HepG2 (cell line): Measurements from ENCODE around the gene KMT2A. TPM values are rescaled to one million over a fixed set of nuclear protein-coding genes. Genes with fewer than 3 reads are reported as not detected.

ENCODE experiments used
- ATF7 ChIP-seq, 2 experiments: fragments of 450-650 bp in 1 of 2; sonication (generic) in 1 of 2; formaldehyde crosslinking in 1 of 2; IDR thresholded peaks; 2 replicates each; pipeline versions ENCODE4 v1.4.0 to v1.6.1; 2016 to 2020; ENCODE audit warnings: antibody characterized with exemption in 1 of 2, mild to moderate bottlenecking in 1 of 2, missing genetic modification reagents in 1 of 2
- DPF2 ChIP-seq: sonication (generic); formaldehyde crosslinking; IDR thresholded peaks from 2 replicates; pipeline ENCODE4 v1.4.0; 2020; ENCODE audit warnings: mild to moderate bottlenecking, low read depth, missing genetic modification reagents, borderline replicate concordance
- RAD51 ChIP-seq: fragments of 450-650 bp; IDR thresholded peaks from 2 replicates; pipeline ENCODE4 v1.6.1; 2016; ENCODE audit warnings: borderline replicate concordance
- SAP130 ChIP-seq: IDR thresholded peaks from 2 replicates; pipeline ENCODE4 v1.6.1; 2016; ENCODE audit warnings: low read depth
- TIGD3 ChIP-seq: sonication (generic); formaldehyde crosslinking; IDR thresholded peaks from 2 replicates; pipeline ENCODE4 v1.5.1; 2020; ENCODE audit warnings: mild to moderate bottlenecking, missing genetic modification reagents, borderline replicate concordance
- USF2 ChIP-seq, 2 experiments: sonication (generic) in 1 of 2; formaldehyde crosslinking in 1 of 2; IDR thresholded peaks; 2 replicates each; pipeline versions ENCODE4 v1.5.1 to v1.6.1; 2011 to 2020; ENCODE audit warnings: borderline replicate concordance in 1 of 2, low read depth in 1 of 2, low read length in 1 of 2, mild to moderate bottlenecking in 1 of 2, missing genetic modification reagents in 1 of 2, moderate library complexity in 1 of 2
- ZNF318 ChIP-seq: sonication (generic); formaldehyde crosslinking; IDR thresholded peaks from 2 replicates; pipeline ENCODE4 v1.4.0; 2020; ENCODE audit warnings: mild to moderate bottlenecking, missing genetic modification reagents
- ZNF841 ChIP-seq: sonication (generic); formaldehyde crosslinking; IDR thresholded peaks from 2 replicates; pipeline ENCODE4 v1.8.1; 2023; ENCODE audit warnings: missing genetic modification reagents, borderline replicate concordance
- polyA plus RNA-seq, 8 experiments: library from polyadenylated mRNA; depleted of rRNA in 3 of 8; stranded (reverse) in 7 of 8; unstranded in 1 of 8; fragments of >200 nt; fragmentation: Illumina TruSeq in 4 of 8; extraction: Trizol in 4 of 8; gene quantifications; 2 replicates each; pipeline versions ENCODE4 v1.2.1 to v1.2.3, GENCODE V29; 2011 to 2016; ENCODE audit warnings: low read depth in 4 of 8, missing spikeins in 1 of 8, mixed read lengths in 1 of 8; ENCODE audit not compliant: insufficient read depth in 1 of 8
- total RNA-seq, 5 experiments: library from RNA; depleted of rRNA; stranded (reverse); fragments of >200 nt; fragmentation: Illumina TruSeq; extraction: Trizol; gene quantifications; 2 replicates each; pipeline ENCODE4 v1.2.3, GENCODE V29; 2016; ENCODE audit warnings: low read depth in 1 of 5
- TF ChIP-seq, protein P1 (sequence below): fragments of 450-650 bp; IDR thresholded peaks from 2 replicates; pipeline ENCODE4 v1.6.1; 2017; ENCODE audit warnings: mild to moderate bottlenecking
- TF ChIP-seq, protein P2 (sequence below): sonication (generic); formaldehyde crosslinking; IDR thresholded peaks from 2 replicates; pipeline ENCODE4 v1.4.0; 2020; ENCODE audit warnings: missing genetic modification reagents

The KMT2A gene
- total and polyA plus RNA-seq, 2 of the 13 experiments (the other 11 are each of a cell fraction or from before 2014, with no cell fraction given) = 12.4 to 20.0 TPM

GRCh38 chr11:118437208-118438125 lies 1.2 kb downstream of the KMT2A start (continued):
- TF ChIP-seq, protein P1, sequence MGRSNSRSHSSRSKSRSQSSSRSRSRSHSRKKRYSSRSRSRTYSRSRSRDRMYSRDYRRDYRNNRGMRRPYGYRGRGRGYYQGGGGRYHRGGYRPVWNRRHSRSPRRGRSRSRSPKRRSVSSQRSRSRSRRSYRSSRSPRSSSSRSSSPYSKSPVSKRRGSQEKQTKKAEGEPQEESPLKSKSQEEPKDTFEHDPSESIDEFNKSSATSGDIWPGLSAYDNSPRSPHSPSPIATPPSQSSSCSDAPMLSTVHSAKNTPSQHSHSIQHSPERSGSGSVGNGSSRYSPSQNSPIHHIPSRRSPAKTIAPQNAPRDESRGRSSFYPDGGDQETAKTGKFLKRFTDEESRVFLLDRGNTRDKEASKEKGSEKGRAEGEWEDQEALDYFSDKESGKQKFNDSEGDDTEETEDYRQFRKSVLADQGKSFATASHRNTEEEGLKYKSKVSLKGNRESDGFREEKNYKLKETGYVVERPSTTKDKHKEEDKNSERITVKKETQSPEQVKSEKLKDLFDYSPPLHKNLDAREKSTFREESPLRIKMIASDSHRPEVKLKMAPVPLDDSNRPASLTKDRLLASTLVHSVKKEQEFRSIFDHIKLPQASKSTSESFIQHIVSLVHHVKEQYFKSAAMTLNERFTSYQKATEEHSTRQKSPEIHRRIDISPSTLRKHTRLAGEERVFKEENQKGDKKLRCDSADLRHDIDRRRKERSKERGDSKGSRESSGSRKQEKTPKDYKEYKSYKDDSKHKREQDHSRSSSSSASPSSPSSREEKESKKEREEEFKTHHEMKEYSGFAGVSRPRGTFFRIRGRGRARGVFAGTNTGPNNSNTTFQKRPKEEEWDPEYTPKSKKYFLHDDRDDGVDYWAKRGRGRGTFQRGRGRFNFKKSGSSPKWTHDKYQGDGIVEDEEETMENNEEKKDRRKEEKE = no peak
- TF ChIP-seq, protein P2, sequence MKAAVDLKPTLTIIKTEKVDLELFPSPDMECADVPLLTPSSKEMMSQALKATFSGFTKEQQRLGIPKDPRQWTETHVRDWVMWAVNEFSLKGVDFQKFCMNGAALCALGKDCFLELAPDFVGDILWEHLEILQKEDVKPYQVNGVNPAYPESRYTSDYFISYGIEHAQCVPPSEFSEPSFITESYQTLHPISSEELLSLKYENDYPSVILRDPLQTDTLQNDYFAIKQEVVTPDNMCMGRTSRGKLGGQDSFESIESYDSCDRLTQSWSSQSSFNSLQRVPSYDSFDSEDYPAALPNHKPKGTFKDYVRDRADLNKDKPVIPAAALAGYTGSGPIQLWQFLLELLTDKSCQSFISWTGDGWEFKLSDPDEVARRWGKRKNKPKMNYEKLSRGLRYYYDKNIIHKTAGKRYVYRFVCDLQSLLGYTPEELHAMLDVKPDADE (CRISPR knock-in tag) = no peak
- TF ChIP-seq USF2 (IDR thresholded peaks at IDR 0.05; ENCODE audit: low read depth, low read length) = no peak
- TF ChIP-seq USF2 (CRISPR knock-in tag; IDR thresholded peaks at IDR 0.05; ENCODE audit: borderline replicate concordance) = no peak
- peak; percentile 60 for TF ChIP-seq SAP130
- TF ChIP-seq ATF7 (IDR thresholded peaks at IDR 0.05) = no peak
- TF ChIP-seq ATF7 (CRISPR knock-in tag; IDR thresholded peaks at IDR 0.05) = no peak
- no peak for TF ChIP-seq RAD51
- TF ChIP-seq ZNF841 (CRISPR knock-in tag) = no peak
- TF ChIP-seq ZNF318 (CRISPR knock-in tag) = no peak
- no peak for TF ChIP-seq DPF2 (CRISPR knock-in tag)
- no peak for TF ChIP-seq TIGD3 (CRISPR knock-in tag)
